ENCODE results near the gene CACNA1B. TPM values are rescaled to one million over a fixed set of nuclear protein-coding genes. Genes with fewer than 3 reads are reported as not detected.

The CACNA1B gene
- polyA plus RNA-seq, 1 donor from 2014 or later, result not detected

DNA sequence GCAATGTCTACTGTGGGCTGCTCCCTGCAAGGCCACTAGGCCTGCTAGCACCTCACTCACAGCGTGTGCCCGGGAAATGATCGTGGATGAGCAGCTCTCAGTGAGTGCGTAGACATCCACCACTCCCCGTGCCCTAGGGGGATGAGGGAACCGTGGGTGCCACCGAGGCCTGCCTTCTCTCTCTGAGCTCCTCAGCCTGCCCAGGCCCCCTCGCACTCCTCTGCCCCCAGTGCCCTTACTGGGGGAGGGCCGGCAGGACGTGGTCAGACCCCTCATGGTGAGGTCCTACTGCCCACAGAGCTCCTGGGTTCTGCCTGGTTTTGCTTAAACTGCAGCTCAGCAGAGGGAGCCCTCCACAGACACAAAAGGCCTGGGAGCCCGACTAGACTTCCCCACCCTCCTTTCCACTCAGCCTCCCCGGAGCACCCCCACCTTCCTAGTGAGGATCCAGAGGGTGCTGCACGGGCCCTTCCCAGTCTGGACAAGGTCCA lies 220.0 kb downstream of the CACNA1B start:
- no peak overlapping the region for H3K27ac Mint-ChIP-seq
- H3K9me3 Mint-ChIP-seq, result peaks cover 0 to 3% (median 1%) of the 10 kb centered on the region in 3 donors
- no peaks in the 10 kb centered on the region for H3K36me3 Mint-ChIP-seq
- no peaks in the 10 kb centered on the region for H3K27me3 Mint-ChIP-seq
- no peaks in the 10 kb centered on the region for H3K4me1 Mint-ChIP-seq
- no peak overlapping the region for H3K4me3 Mint-ChIP-seq

- Mint-ChIP-seq H3K27ac (no peak overlapping the region), H3K27me3 (peaks cover 1% of the 10 kb centered on the region), H3K36me3 (no peaks in the 10 kb centered on the region), H3K9me3 (peaks cover 0 to 3% (median 1%) of the 10 kb centered on the region in 3 donors), H3K4me1 (no peaks in the 10 kb centered on the region), H3K4me3 (no peak overlapping the region)
These were observed 220.7 kb downstream of the CACNA1B start for GRCh38 chr9:138098116-138098907.

DNA sequence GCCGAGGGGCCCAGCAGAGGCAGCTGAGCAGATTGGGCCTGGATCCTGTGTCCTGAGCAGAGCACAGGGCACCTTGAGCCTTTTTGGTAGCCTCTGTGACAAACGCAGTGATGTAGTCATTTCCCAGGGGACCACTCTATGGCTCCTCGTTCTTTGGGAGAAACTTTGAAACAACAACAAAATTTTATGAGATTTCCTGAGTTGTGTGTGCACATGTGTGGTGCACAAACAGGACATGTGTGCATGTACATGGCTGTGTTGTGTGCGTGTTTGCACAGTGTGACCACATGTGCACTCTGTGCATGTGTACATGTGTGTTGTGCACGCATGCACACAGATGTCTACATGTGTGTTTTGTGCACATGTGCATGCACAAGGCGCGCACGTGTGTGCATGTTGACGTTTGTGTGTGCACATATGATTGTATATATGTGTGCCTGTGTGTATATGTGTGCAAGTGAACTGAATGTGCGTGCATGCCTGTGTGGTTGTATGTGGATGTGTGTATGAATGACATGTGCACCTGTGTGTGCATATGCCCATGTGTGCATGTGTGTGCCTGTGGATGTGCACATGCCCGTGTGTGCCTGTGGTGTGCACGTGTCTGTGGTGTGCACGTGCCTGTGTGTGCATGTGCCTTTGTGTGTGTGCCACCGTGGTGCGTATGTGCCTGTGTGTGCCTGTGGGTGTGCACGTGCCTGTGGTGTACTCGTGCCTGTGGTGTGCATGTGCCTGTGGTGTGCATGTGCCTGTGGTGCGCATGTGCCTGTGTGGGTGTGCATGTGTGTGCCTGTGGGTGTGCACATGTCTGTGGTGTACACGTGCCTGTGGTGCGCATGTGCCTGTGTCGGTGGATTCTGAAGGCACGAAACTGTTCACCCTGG lies 221.6 kb downstream of the CACNA1B start:
- Mint-ChIP-seq H3K27me3 (peaks cover 5% of the 10 kb centered on the region), H3K4me3 (no peak overlapping the region), H3K27ac (no peak overlapping the region), H3K9me3 (peaks cover 0 to 1% (median 0%) of the 10 kb centered on the region in 3 donors), H3K36me3 (no peaks in the 10 kb centered on the region), H3K4me1 (no peaks in the 10 kb centered on the region)

GRCh38 chr9:138099803-138100598 lies 222.4 kb downstream of the CACNA1B start:
- H3K4me3 Mint-ChIP-seq, result no peak overlapping the region

DNA sequence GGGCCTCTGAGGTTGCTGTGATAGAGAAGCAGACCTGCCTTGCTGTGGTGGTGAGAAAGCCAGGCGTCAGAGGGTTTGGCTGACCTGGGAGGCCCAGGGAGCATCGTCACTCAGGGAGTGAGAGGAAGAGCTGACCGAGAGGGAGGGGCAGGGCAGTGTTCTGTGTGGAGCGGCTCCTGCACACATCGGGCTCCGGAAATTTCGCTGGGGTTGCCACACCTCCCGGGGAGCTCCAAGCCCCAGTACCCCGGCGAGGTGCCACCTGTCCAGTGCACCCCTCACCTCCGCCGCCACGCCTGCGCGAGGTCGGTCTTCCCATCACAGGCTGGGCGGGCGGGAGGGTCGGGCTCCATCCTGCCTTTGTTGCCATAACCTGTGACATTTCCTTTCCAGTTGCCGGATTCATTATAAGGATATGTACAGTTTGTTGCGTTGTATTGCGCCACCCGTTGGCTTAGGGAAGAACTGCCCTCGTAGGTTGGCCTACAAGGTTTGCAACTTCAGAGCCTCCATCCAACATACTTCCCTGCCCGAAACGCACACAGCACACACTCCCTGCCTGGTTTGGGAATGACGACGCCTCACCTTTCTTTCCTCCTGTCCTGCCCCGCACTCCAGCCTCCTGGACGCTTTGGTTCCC lies 223.2 kb downstream of the CACNA1B start:
- no peak overlapping the region for H3K27ac Mint-ChIP-seq
- H3K4me3 Mint-ChIP-seq, result no peak overlapping the region
- H3K27me3 Mint-ChIP-seq, result peaks cover 5% of the 10 kb centered on the region
- H3K9me3 Mint-ChIP-seq, result peaks cover 0 to 1% (median 0%) of the 10 kb centered on the region in 3 donors
- H3K36me3 Mint-ChIP-seq, result no peaks in the 10 kb centered on the region
- H3K4me1 Mint-ChIP-seq, result no peaks in the 10 kb centered on the region

More at GRCh38 chr9:138099803-138100598, 222.4 kb downstream of the CACNA1B start:
- Mint-ChIP-seq H3K9me3 (peaks cover 0 to 1% (median 0%) of the 10 kb centered on the region in 3 donors), H3K4me1 (no peaks in the 10 kb centered on the region), H3K27ac (no peak overlapping the region), H3K36me3 (no peaks in the 10 kb centered on the region), H3K27me3 (peaks cover 5% of the 10 kb centered on the region)

GRCh38 chr9:138101444-138102234 lies 224.1 kb downstream of the CACNA1B start:
- no peak overlapping the region for H3K27ac Mint-ChIP-seq
- no peak overlapping the region for H3K4me3 Mint-ChIP-seq
- peaks cover 0 to 1% (median 0%) of the 10 kb centered on the region in 3 donors for H3K9me3 Mint-ChIP-seq
- H3K36me3 Mint-ChIP-seq, result no peaks in the 10 kb centered on the region
- H3K27me3 Mint-ChIP-seq, result peaks cover 5% of the 10 kb centered on the region
- H3K4me1 Mint-ChIP-seq, result no peaks in the 10 kb centered on the region

- Mint-ChIP-seq H3K27me3 (peaks cover 6% of the 10 kb centered on the region), H3K27ac (no peak overlapping the region), H3K9me3 (no peaks in the 10 kb centered on the region), H3K4me3 (no peak overlapping the region), H3K36me3 (no peaks in the 10 kb centered on the region), H3K4me1 (no peaks in the 10 kb centered on the region)
These were observed 224.9 kb downstream of the CACNA1B start for GRCh38 chr9:138102246-138103051.

GRCh38 chr9:138103111-138103848 lies 225.7 kb downstream of the CACNA1B start:
- H3K36me3 Mint-ChIP-seq, result no peaks in the 10 kb centered on the region
- H3K27ac Mint-ChIP-seq, result no peak overlapping the region
- no peaks in the 10 kb centered on the region for H3K4me1 Mint-ChIP-seq
- H3K4me3 Mint-ChIP-seq, result no peak overlapping the region
- peaks cover 10% of the 10 kb centered on the region for H3K27me3 Mint-ChIP-seq
- H3K9me3 Mint-ChIP-seq, result no peaks in the 10 kb centered on the region

DNA sequence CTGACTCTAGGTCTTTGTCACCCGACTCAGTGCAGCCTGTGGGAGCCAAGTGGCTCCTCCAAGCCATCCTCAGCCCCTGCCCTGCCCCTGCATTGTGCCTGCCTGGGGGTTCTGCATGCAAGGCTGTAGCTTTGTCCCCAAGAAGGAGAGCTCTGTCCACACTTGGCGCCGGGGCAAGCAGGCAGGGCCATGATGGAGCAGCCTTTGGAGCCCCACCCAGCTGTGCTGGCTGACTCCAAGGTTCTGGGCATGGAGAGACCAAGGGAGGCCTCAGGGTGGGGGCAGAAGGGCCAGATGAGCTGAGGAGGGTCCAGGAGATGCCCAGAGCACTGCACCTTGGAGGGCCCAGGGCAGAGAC lies 226.2 kb downstream of the CACNA1B start:
- Mint-ChIP-seq H3K4me3 (no peak overlapping the region), H3K9me3 (no peaks in the 10 kb centered on the region), H3K4me1 (no peaks in the 10 kb centered on the region), H3K27me3 (peaks cover 10% of the 10 kb centered on the region), H3K36me3 (no peaks in the 10 kb centered on the region), H3K27ac (no peak overlapping the region)

DNA sequence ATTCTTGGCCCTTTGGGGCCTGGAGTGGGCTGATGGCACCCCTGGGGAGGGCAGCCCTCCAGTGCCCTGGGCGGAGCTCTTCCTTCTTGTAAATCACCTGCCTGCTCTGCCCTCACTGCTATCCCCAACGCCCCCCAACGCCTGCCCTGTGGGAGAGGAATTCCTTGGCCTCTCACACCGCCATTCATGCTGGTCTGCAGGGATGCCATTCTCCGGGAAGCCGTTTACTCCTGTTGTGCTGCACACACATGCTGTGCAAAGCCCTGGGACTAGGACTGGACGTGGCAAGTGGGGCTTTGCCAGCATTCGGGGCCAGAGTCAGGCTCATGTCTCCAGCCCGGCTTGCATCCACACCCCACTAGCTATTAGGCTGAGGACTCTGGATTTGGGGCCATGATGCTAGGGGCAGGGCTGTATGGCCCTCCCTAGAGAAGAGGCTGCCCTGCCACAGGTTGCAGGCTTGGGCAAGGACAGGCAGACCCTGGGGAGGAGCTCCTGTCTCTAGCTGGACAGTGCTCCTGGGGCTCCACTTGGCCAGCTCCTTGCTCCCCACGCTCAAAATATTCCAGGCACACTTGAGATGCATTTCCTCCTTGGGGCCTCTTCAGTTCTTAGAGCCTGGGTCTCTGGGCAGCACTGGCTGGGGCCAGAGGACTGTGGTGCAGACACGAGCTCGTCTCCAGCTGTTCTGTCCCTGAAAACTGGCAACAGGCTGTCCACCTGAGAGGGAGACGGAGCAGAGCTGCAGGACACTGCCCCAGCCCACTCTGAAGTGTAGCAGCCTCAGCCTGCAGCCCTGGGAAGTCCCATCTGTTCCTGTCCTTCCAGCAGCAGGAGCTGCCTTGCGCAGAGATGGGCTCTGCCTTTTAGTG lies 226.9 kb downstream of the CACNA1B start:
- Mint-ChIP-seq H3K4me3 (no peak overlapping the region), H3K4me1 (no peaks in the 10 kb centered on the region), H3K27me3 (peaks cover 10% of the 10 kb centered on the region), H3K36me3 (no peaks in the 10 kb centered on the region), H3K27ac (no peak overlapping the region), H3K9me3 (no peaks in the 10 kb centered on the region)

GRCh38 chr9:138105123-138105415 lies 227.5 kb downstream of the CACNA1B start:
- no peak overlapping the region for H3K4me3 Mint-ChIP-seq
- peaks cover 10% of the 10 kb centered on the region for H3K27me3 Mint-ChIP-seq
- no peaks in the 10 kb centered on the region for H3K4me1 Mint-ChIP-seq
- H3K9me3 Mint-ChIP-seq, result no peaks in the 10 kb centered on the region
- H3K36me3 Mint-ChIP-seq, result no peaks in the 10 kb centered on the region
- no peak overlapping the region for H3K27ac Mint-ChIP-seq
